Type B pancreatic cell (in vitro differentiated cells): ENCODE data around the gene ZNF775. TPM values are rescaled to one million over a fixed set of nuclear protein-coding genes. Genes with fewer than 3 reads are reported as not detected.

Source experiments
- DNase-seq: peaks from one replicate; pipeline ENCODE4 v3.0.0; 2021; ENCODE audit warnings: mixed read lengths; ENCODE audit not compliant: unreplicated experiment; ENCODE audit errors: extremely low spot score
- H3K27ac Mint-ChIP-seq: 2 replicates; pipeline ENCODE4 v1.8.0; 2021; ENCODE audit warnings: mild to moderate bottlenecking, mixed read lengths
- H3K27me3 Mint-ChIP-seq: 2 replicates; pipeline ENCODE4 v1.8.0; 2021; ENCODE audit warnings: mixed read lengths
- H3K36me3 Mint-ChIP-seq: 2 replicates; pipeline ENCODE4 v1.8.0; 2021; ENCODE audit warnings: mixed read lengths
- H3K4me1 Mint-ChIP-seq: one replicate; pipeline ENCODE4 v1.8.0; 2021; ENCODE audit warnings: mixed read lengths; ENCODE audit not compliant: unreplicated experiment
- H3K4me3 Mint-ChIP-seq: 2 replicates; pipeline ENCODE4 v1.8.0; 2021; ENCODE audit warnings: mild to moderate bottlenecking, mixed read lengths
- H3K9me3 Mint-ChIP-seq: 2 replicates; pipeline ENCODE4 v1.8.0; 2021; ENCODE audit warnings: mixed read lengths
- total RNA-seq: library from RNA; stranded (reverse); gene quantifications from 2 replicates; pipeline ENCODE4 v1.2.1, GENCODE V29; 2021; ENCODE audit warnings: low replicate concordance
- TF ChIP-seq, protein P1 (sequence below): fragments of 200-600 bp; sonication (generic); conservative IDR thresholded peaks from 2 replicates; pipeline ENCODE4 v1.5.0; 2021; ENCODE audit warnings: antibody characterized with exemption, mild to moderate bottlenecking

The ZNF775 gene
- total RNA-seq, 1 donor from 2014 or later, result 12.3 TPM

DNA sequence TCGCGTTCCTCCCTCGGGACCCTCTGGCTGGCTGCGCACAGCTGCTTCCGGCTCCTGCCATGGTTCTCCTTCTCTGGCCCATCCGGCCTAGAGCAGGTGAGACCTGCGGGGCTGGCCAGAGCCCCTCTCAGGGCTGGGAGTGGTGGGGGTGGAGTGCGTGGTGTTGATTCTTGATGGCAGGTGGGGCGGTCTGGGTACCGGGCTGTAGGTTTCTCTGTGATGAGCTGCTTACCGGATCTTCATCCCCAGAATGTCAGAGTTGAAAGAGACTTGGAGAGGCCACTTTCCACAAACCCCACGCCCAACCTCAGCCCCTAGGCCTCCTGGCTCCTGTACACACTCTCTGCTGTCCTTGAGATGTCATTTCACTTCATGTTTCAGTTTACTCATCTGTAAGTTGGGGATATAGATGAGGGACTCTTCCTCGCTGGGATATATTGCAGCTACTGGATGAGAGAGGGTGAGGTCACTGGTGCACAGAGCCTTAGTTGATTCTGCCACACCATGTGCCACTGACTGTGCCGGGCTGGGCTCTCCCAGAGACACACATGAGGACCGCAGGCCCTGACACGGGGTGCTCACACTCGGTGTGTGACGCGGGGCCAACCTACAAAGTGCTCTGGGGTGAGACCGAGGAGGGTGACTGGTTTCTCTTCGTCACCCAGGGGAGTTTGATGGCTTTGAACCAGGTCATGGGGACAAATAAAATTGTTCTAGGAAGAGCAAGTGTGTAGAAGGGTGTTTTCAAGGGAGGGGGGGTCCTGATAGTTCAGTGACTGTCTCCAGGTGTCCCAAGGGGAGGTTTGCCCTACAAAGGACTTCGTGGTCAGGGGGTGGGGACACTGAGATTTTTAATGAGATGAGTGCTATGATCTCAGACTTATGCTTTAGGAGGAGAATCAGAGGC, 29.5 kb downstream of the ZNF775 start:
- peak overlapping the region; percentile 48 for H3K27ac Mint-ChIP-seq
- peaks cover 37% of the 10 kb centered on the region for H3K4me1 Mint-ChIP-seq
- H3K36me3 Mint-ChIP-seq, result peaks cover 13% of the 10 kb centered on the region
- TF ChIP-seq, protein P1, sequence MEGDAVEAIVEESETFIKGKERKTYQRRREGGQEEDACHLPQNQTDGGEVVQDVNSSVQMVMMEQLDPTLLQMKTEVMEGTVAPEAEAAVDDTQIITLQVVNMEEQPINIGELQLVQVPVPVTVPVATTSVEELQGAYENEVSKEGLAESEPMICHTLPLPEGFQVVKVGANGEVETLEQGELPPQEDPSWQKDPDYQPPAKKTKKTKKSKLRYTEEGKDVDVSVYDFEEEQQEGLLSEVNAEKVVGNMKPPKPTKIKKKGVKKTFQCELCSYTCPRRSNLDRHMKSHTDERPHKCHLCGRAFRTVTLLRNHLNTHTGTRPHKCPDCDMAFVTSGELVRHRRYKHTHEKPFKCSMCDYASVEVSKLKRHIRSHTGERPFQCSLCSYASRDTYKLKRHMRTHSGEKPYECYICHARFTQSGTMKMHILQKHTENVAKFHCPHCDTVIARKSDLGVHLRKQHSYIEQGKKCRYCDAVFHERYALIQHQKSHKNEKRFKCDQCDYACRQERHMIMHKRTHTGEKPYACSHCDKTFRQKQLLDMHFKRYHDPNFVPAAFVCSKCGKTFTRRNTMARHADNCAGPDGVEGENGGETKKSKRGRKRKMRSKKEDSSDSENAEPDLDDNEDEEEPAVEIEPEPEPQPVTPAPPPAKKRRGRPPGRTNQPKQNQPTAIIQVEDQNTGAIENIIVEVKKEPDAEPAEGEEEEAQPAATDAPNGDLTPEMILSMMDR, result no peak
- no peak for DNase-seq
- H3K4me3 Mint-ChIP-seq, result peak overlapping the region; percentile 26
- no peaks in the 10 kb centered on the region for H3K27me3 Mint-ChIP-seq
- no peaks in the 10 kb centered on the region for H3K9me3 Mint-ChIP-seq

DNA sequence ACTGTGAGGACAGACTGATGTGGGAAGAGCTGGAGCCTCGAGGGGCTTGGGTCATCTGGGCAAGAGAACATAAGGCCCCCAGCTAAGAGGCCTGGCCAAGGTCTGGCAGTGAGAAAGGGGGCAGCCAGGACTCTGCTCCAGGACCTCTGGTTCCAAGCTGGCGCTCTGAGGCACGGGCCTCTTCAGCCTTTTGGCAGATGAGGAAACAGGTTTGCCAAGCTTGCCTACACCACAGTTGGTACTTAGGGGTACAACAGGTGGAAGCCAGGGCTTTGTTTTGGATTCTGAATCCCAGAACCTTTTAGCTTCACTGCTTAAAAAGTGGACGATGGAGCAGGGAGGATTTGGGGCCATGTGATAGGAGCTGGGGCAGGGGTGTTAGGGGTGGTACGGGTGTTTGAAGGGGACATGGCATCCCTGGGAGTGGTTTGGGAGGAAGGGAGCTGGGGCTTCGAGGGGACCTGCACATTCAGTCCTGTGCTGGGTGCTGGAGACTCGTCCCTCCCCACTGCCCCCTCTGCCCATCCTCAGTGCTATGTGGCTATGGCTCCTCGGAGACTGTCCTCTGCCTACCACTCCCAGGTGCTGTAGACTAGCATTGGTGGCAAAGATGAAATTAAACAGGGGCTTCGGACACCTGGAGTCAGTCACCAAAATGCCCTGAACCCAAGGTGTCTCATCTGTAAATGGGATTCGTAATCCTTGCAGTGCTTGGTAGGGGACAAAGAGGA, 30.3 kb downstream of the ZNF775 start:
- Mint-ChIP-seq H3K4me3 (no peak overlapping the region), H3K36me3 (peaks cover 13% of the 10 kb centered on the region), H3K27me3 (no peaks in the 10 kb centered on the region), H3K4me1 (peaks cover 30% of the 10 kb centered on the region), H3K27ac (no peak overlapping the region), H3K9me3 (no peaks in the 10 kb centered on the region)
- TF ChIP-seq, protein P1, result no peak
- no peak for DNase-seq

DNA sequence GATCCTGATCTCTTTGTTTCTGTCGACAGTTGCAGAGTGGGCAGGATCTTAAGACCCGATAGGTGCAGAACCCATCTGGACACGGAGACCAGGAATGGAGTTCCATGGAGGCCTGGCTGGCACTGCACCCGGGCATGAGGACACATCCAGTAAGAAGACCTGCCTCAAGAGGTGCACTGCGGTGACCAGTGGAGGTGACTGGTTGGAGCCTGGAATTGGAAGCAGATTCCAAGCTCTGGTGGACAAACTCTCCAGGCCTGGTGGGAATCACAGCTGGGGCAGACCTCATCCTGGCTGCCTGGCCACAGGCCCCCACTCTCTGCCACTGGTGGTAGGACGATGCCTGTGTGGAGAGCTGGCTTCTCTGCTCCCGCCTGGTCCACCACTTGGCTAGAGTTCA, 31.0 kb downstream of the ZNF775 start:
- H3K27ac Mint-ChIP-seq, result no peak overlapping the region
- DNase-seq, result no peak
- TF ChIP-seq, protein P1, result no peak
- peaks cover 28% of the 10 kb centered on the region for H3K4me1 Mint-ChIP-seq
- H3K27me3 Mint-ChIP-seq, result no peaks in the 10 kb centered on the region
- no peaks in the 10 kb centered on the region for H3K9me3 Mint-ChIP-seq
- H3K36me3 Mint-ChIP-seq, result peaks cover 13% of the 10 kb centered on the region
- H3K4me3 Mint-ChIP-seq, result no peak overlapping the region

DNA sequence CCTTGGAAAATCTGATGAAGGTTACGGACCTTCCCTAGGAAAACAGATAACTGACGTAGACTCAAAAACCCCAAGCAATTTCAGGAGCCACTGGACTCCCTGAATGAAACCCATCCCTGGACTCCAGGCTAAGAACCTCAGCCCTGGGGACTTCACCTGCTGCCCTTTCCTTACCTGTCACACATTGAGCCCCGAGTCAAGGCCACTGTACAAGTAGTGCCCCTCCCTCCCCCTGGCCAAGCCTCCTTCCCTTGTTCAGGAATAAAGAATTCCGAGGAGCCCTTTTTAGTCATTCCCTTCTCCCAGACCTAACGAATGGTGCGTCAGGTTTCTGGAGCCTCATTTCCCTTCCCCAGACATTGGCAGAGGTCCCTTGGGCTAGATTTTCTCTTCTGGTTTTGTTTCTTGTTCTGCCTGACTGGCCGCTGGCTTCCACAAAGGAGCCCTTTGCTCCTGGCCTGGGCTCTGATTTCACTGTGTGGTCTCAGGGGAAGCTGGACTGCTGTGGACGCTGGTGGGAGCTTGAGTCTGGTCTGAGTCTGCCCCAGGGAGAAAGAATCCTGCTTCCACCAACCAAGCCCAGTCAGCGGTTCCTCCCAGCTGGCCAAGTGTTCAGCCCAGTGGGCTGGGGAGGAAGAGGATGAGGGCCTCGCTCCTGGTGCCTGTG, 31.7 kb downstream of the ZNF775 start:
- peak overlapping the region; percentile 31 for H3K4me3 Mint-ChIP-seq
- H3K4me1 Mint-ChIP-seq, result peaks cover 31% of the 10 kb centered on the region
- H3K27me3 Mint-ChIP-seq, result no peaks in the 10 kb centered on the region
- H3K27ac Mint-ChIP-seq, result no peak overlapping the region
- TF ChIP-seq, protein P1, result no peak
- DNase-seq, result no peak
- no peaks in the 10 kb centered on the region for H3K9me3 Mint-ChIP-seq
- H3K36me3 Mint-ChIP-seq, result peaks cover 13% of the 10 kb centered on the region

DNA sequence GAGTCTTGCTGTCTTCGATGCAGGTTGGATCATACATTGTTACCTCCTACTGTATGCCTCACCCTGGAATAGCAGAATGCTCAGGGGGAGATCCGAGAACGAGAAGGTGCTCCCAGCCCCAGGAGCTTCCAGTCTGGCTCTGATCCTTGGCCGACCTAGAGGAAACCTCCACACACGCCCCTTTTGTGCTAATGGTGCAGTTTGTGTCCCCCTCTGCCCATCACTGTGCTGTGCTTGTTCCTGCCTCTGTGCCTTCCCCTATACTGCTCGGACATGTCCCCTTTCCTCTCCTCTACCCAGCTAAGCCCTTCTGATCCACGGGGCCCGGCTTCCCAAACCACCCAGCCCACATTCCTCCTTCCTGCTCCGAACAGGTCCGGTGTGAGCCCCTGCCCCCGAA, 32.5 kb downstream of the ZNF775 start:
- Mint-ChIP-seq H3K4me1 (peaks cover 29% of the 10 kb centered on the region), H3K4me3 (no peak overlapping the region), H3K36me3 (peaks cover 13% of the 10 kb centered on the region), H3K9me3 (no peaks in the 10 kb centered on the region), H3K27ac (no peak overlapping the region), H3K27me3 (no peaks in the 10 kb centered on the region)
- TF ChIP-seq, protein P1, result no peak
- no peak for DNase-seq
